ENCODE data around the gene CDK14.

CDK14 gene

GRCh38 chr7:90686146-90686545 lies 90.0 kb downstream of the CDK14 start:
- DNase-seq (ENCODE audit: low spot score): no peak

GRCh38 chr7:90688810-90689209 lies 92.7 kb downstream of the CDK14 start:
- no peak for DNase-seq (ENCODE audit: low spot score)

GRCh38 chr7:90689260-90689659 lies 93.1 kb downstream of the CDK14 start:
- DNase-seq (ENCODE audit: low spot score): no peak

- no peak for DNase-seq (ENCODE audit: low spot score)
Measured at GRCh38 chr7:90690159-90690858, 94.2 kb downstream of the CDK14 start.

GRCh38 chr7:90692396-90692795 lies 96.3 kb downstream of the CDK14 start:
- DNase-seq (ENCODE audit: low spot score): no peak

- no peak for DNase-seq (ENCODE audit: low spot score)
Measured at GRCh38 chr7:90692947-90693346, 96.8 kb downstream of the CDK14 start.

- no peak for DNase-seq (ENCODE audit: low spot score)
Measured at GRCh38 chr7:90693939-90694338, 97.8 kb downstream of the CDK14 start.

GRCh38 chr7:90698616-90699015 lies 102.5 kb downstream of the CDK14 start:
- DNase-seq (ENCODE audit: low spot score): no peak

GRCh38 chr7:90701021-90701420 lies 104.9 kb downstream of the CDK14 start:
- DNase-seq (ENCODE audit: low spot score): no peak

GRCh38 chr7:90701771-90702170 lies 105.7 kb downstream of the CDK14 start:
- no peak for DNase-seq (ENCODE audit: low spot score)

GRCh38 chr7:90705391-90706071 lies 109.4 kb downstream of the CDK14 start:
- DNase-seq (ENCODE audit: low spot score): no peak

GRCh38 chr7:90706072-90706716 lies 110.1 kb downstream of the CDK14 start:
- DNase-seq (ENCODE audit: low spot score): no peak

GRCh38 chr7:90708841-90709317 lies 112.8 kb downstream of the CDK14 start:
- peak; percentile 21 for DNase-seq (ENCODE audit: low spot score)

GRCh38 chr7:90709501-90710465 lies 113.7 kb downstream of the CDK14 start:
- no peak for DNase-seq (ENCODE audit: low spot score)

GRCh38 chr7:90710466-90710850 lies 114.3 kb downstream of the CDK14 start:
- DNase-seq (ENCODE audit: low spot score): no peak

- no peak for DNase-seq (ENCODE audit: low spot score)
Measured at GRCh38 chr7:90713628-90714027, 117.5 kb downstream of the CDK14 start.

GRCh38 chr7:90715067-90715466 lies 118.9 kb downstream of the CDK14 start:
- DNase-seq (ENCODE audit: low spot score): no peak

- no peak for DNase-seq (ENCODE audit: low spot score)
Measured at GRCh38 chr7:90717296-90718060, 121.4 kb downstream of the CDK14 start.

GRCh38 chr7:90719155-90719554 lies 123.0 kb downstream of the CDK14 start:
- no peak for DNase-seq (ENCODE audit: low spot score)

GRCh38 chr7:90720984-90721760 lies 125.1 kb downstream of the CDK14 start:
- DNase-seq (ENCODE audit: low spot score): no peak
